Measurements from ENCODE around the gene FCGR3A. TPM values are rescaled to one million over a fixed set of nuclear protein-coding genes. Genes with fewer than 3 reads are reported as not detected.
"Not testable (repeated sequence)": the region's sequence is repeated elsewhere in the genome, so short reads cannot be mapped to it uniquely, and the experiment has no call there.

The FCGR3A gene
- total RNA-seq, 1 donor from 2014 or later = not detected

DNA sequence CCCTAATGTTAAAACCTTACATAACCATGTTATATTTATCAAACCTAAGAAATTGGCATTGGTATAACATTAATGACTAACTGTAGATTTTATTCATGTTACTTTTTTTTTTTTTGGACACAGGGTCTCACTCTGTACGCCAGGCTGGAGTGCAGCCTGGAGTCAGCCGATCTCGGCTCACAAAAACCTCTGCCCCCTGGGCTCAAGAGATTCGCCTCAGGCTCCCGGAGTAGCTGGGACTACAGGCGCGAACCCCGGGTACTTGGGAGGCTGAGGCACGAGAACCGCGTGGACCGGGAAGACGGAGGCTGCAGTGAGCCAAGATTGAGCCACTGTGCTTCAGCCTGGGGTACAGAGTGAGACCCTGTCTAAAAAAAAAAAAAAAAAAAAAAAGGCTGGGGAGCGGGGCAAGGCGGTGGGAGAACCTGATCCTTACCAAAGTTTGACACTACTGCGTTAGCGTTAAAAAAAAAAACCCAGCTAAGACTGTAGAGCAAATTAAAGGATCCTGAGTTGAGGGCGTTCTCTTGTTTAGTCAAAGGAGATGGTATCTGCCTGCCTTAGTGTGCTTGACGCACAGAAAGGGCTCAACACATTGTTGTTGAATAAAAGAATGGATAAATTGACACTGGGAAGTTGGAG lies 20.0 kb downstream of the FCGR3A start:
- not testable (repeated sequence) for DNase-seq

DNA sequence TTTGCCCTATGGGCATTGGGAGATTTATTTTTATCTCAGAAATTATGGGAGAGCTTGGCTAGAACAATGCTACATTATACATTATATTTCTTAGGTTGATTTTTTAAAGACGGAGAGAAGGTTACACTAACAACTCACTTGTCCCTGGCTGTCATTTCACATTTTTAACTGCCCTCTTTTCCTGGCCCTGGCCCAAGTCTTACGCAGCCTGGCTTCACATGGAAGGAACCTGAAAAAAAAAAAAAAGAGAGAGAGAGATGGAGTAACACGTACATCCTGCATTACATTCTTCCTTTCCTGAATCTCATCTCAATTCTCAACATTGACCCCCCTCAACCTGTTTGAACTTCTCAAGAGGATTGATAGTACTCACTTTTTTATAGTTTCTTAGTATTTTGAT lies 21.1 kb downstream of the FCGR3A start:
- DNase-seq = not testable (repeated sequence)

DNA sequence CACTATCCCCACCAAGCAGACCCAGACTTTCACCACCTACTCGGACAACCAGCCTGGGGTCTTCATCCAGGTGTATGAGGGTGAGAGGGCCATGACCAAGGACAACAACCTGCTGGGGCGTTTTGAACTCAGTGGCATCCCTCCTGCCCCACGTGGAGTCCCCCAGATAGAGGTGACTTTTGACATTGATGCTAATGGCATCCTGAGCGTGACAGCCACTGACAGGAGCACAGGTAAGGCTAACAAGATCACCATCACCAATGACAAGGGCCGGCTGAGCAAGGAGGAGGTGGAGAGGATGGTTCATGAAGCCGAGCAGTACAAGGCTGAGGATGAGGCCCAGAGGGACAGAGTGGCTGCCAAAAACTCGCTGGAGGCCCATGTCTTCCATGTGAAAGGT lies 23.7 kb downstream of the FCGR3A start:
- DNase-seq = not testable (repeated sequence)

DNA sequence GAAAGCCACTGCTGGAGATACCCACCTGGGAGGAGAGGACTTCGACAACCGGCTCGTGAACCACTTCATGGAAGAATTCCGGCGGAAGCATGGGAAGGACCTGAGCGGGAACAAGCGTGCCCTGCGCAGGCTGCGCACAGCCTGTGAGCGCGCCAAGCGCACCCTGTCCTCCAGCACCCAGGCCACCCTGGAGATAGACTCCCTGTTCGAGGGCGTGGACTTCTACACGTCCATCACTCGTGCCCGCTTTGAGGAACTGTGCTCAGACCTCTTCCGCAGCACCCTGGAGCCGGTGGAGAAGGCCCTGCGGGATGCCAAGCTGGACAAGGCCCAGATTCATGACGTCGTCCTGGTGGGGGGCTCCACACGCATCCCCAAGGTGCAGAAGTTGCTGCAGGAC lies 24.3 kb downstream of the FCGR3A start:
- DNase-seq = not testable (repeated sequence)

DNA sequence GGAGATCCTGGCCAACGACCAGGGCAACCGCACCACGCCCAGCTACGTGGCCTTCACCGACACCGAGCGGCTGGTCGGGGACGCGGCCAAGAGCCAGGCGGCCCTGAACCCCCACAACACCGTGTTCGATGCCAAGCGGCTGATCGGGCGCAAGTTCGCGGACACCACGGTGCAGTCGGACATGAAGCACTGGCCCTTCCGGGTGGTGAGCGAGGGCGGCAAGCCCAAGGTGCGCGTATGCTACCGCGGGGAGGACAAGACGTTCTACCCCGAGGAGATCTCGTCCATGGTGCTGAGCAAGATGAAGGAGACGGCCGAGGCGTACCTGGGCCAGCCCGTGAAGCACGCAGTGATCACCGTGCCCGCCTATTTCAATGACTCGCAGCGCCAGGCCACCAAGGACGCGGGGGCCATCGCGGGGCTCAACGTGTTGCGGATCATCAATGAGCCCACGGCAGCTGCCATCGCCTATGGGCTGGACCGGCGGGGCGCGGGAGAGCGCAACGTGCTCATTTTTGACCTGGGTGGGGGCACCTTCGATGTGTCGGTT lies 24.8 kb downstream of the FCGR3A start:
- DNase-seq = not testable (repeated sequence)

DNA sequence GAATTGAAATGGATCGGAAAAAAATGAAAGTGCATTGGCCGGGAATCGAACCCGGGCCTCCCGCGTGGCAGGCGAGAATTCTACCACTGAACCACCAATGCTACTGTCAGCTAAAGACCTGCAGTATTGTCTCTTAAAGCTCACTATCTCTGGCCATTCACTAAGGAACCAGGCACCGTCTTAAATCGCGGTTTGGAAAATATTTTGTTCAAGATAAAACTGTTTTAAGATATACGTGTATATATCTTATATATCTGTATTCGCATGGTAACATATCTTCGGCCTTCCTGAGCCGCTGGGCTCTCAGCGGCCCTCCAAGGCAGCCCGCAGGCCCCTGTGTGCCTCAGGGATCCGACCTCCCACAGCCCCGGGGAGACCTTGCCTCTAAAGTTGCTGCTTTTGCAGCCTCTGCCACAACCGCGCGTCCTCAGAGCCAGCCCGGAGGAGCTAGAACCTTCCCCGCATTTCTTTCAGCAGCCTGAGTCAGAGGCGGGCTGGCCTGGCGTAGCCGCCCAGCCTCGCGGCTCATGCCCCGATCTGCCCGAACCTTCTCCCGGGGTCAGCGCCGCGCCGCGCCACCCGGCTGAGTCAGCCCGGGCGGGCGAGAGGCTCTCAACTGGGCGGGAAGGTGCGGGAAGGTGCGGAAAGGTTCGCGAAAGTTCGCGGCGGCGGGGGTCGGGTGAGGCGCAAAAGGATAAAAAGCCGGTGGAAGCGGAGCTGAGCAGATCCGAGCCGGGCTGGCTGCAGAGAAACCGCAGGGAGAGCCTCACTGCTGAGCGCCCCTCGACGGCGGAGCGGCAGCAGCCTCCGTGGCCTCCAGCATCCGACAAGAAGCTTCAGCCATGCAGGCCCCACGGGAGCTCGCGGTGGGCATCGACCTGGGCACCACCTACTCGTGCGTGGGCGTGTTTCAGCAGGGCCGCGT lies 25.5 kb downstream of the FCGR3A start, which contains the start of gene HSPA6:
Gene HSPA6 (plus strand): TSS at position 724 of the 925 bp plus-strand sequence. CDS start 119 bp downstream, at position 843.
- peak; percentile 86 for DNase-seq

DNA sequence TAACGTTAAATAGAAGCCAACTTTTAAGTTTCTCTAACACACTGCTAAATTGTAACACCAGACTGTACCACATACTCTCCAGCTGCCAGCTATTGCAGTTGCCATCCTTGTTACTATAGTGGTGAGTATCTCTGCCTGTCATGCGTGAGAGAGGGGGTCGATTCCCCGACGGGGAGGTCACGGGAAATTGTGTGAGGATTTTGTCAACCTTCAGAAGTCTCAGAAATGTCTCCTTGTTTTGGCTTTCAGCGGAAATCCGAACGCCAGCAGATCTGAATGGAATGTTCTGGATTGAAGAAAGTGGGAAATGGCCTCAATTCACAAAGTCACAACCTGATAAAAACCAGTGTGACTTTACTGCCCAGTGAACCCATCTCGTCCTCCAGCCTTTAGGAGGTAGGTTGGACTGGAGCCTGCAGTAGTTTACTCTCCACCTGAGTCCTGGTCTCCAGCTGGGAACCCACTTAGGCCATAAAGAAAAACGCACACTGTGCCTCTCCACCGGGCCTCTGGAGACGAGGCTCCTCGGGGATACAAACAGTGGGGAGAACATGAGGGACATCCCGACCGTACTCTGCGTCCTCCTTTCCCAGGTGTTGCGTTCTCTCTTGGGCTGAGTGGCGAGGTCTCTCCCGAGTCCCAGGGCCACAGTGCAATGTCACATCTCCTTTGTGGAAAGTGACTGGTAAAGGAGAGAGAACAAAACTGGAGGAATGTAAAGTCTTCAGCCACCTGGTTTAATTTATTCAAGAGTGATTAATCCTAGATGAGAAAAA lies 26.4 kb downstream of the FCGR3A start:
- DNase-seq = not testable (repeated sequence)

DNA sequence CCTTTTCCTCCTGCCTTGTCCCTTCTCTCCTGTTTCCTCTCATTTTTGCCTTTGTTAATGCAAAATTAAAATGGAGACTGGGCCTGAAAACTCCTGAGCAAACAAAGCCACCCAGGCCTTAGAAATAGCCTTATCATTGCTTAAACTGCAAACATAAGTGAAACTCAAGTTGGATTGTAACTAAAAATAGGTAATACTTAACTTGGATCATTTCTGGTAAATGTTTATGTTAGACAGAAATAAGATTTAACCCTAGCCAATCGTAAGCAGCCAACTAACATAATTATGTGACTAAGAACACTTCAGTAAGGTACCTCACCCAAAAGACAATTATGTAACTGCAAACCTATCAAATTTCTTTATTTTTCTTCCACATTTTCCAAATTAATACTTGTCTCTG lies 35.7 kb downstream of the FCGR3A start:
- not testable (repeated sequence) for DNase-seq

DNA sequence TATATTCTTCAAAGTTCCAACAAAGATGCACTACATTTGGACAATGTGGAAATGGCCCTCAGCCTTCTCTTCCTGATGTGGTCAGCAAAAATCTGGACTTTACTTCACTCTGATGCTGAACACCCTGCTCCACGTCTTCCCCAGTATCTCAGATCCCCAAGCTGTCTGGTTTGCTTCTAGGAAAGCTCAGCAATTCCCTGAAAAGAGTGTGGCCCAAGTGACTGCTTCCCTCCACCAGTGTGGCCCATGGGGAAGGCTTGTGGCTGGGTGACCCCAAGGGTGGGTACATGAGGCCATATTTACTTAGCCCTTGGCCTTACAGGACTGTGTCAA lies 36.2 kb downstream of the FCGR3A start:
- DNase-seq = not testable (repeated sequence)

DNA sequence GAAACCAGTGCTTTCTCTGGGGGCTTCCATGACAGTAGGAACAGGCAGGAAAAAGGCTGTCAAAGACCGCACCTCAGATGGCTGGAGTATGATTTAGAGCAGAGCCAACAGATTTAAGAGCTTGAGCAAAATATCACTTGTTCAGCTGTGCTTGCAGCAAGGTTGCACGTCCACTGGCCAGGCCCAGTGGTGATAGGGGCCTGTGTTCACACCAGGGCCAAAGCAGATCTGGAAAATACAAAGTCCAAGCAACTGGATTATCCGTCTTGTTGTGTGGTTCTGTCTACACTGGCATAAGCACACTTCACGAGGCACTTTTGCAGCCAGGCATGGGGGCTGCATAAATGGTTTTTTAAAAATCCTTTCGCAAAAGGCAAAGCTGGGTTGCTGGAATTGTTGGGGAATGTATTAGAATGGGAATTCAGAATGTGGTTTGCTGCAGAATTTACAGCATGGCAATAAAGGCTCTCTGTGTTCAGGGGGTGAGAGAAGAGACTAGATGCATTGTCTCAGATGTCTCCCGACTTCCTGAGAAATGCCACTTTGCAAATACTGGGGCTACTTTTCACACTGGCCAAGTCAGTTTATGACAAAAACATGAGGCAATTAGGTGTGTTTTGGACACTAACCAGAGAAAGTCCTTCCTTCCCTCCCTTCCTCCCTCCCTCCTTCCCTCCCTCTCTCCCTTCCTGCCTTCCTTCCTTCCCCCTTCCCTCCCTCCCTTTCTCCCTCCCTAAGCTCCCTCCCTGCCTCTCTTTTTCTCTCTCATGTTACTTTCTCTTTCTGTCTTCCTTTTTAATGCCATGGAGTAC lies 36.8 kb downstream of the FCGR3A start:
- DNase-seq = not testable (repeated sequence)

DNA sequence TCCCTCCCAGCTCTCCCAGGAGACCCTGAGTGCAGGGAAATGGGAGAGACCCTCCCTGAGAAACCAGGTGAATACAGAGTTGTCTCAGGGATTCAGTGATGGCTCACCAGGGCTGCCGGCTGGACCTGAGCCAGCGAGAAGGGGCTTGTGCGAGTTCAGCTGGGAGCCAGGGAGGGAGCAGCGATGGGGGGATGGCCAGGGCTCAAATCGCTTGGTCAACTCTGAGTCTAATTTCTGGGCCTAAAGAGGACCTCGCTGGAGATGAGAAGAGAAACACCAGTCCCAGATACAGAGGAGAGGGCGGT lies 37.9 kb downstream of the FCGR3A start:
- DNase-seq = no peak

DNA sequence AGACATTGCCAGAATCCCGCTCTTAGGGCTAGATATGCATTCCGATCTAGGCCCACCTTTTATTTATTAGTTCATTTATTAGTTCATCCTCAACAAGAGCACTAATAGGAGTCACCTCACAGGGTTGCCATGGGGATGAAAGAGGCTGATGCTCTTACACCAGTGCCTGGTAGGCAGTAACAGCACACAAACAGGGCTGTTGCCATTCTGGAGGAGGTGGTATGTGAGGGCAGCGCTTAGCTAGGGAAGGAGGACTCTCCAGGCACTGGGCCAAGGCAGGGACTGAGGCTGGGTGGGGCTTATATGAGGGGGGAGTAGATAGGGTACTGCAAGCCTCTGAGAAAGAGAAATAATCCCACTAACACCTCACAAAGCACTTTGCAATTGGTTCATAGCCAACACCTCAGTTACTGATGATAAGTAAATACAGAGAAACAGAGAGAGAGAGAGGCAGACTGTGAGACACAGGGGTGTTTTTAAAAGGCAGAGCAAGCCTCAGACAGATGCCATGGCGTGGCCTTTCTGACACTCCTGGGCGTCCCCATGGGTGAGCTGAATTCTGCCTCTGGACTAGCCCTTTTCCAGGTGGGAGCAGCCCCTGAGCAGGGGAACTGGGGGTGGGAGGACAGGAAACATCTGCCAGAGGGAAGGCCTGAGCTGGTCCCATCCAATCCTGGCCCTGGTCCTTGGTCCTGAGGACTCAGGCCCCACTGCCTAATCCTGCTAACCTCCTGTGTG lies 38.4 kb downstream of the FCGR3A start:
- no peak for DNase-seq

DNA sequence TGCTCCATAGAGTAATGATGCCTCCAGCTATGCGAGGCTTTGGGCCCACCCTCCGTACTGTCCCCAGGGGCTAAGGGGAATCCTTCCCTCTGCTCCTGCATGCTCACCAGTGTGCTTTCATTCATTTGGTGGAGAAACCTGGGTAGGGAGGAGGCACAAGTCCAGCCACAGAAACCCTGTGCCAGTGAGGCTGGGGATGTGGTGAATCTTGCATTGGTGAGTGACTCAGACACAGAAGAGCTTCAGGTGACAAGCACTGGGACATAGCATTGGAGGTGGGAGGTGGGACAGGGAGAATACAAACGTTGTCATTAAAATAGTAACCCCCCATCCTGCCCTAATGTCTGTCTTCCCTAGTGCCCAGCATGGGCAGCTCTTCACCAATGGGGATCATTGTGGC lies 39.1 kb downstream of the FCGR3A start:
- DNase-seq = no peak

DNA sequence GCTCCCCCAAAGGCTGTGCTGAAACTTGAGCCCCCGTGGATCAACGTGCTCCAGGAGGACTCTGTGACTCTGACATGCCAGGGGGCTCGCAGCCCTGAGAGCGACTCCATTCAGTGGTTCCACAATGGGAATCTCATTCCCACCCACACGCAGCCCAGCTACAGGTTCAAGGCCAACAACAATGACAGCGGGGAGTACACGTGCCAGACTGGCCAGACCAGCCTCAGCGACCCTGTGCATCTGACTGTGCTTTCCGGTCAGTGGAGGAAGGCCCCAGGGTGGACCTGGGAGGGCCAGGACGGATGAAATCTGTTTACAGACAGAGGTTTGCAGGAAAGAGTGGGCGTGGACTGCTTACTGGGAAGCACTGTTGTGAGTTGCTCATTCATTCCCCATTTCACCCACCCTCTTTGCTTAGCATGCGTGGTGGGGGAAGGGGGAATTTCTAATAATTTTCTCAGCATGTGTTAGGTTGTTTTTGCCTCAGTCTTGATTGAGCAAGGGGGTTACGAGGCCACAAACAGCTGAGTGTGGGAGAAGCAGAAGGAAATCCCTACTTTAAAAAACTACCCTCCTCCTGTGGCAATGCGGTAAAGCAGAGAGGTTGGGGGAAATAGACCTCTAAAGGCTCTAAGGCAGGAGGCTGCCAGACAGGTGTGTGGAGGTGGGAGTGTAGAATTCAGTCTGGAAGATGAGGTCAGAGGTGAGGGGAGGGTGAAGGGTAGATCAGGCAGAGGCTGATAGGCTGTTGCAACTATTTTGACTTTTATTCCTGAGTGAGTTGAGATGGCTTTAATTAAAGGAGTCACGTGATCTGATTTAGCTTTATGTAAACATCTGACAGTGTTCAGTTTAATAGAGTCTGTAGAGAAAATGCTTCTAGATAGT lies 43.0 kb downstream of the FCGR3A start:
- DNase-seq = peak; percentile 49

DNA sequence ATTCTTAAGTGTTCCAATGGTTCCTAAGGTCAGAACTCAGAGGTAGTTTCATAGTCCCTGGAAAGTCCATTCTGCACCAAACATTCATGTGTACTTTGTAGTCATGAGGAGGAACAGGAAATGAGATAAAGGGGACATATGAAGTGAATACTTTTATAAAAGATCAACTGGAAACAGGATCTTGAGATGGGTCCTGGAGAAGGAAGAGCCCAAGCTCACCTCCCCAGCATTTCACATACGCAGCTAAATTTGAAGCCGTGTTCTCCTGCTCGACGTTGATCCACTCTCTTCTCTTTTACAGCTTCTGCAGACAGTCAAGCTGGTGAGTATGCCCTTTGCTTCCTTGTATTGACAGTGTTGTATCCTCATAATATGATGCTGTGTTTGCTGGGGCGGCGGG lies 43.9 kb downstream of the FCGR3A start:
- DNase-seq = no peak

DNA sequence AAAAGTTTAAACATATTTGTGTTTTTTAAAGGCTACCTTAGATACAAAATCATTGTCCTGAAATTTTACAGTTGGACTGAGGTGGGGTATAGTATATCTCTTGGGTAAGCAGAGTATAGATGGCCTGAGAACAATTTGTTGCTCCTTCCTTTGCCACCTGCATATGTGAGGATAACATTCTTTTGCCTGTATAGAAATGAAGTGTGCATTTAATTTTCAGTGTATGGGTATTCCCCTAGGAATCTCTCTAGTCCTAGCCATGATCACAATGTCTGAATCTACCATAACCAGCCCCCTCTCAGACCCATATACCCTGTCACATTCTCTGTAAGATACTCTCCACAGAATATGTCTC lies 46.2 kb downstream of the FCGR3A start:
- DNase-seq = no peak

DNA sequence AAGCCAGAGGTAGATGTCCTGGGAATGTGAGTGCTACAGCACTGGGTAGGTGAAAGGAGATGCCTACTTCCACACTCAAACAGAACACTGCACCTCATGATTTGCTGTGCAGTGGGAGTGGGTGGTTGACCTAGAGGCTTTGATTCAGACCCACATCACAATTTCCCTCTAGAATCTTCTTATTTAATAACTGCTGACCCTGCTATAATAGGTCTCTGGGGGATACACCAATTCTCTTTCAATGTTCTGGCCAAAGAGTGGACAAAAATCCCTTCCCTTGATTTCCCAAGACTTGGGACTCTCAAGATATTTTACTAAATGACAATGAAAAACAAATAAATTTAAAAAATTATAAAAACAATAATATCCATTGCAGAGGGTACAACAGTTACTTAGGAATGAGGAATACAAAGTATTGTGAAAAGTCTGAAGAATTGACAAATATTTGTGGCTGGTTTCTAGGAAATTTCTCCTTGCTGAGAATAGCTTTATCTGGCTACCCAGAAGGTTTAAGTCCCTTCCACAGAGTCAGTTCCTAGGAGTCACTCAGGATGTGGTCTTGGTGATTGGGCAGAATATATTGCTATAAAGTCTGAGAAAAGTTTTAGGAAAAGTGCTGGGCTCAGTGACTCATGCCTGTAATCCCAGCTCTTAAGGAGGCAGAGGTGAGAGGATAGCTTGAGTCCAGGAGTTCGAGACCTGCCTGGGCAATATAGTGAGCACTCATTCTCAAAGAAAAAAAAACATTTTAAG lies 46.8 kb downstream of the FCGR3A start:
- no peak for DNase-seq

DNA sequence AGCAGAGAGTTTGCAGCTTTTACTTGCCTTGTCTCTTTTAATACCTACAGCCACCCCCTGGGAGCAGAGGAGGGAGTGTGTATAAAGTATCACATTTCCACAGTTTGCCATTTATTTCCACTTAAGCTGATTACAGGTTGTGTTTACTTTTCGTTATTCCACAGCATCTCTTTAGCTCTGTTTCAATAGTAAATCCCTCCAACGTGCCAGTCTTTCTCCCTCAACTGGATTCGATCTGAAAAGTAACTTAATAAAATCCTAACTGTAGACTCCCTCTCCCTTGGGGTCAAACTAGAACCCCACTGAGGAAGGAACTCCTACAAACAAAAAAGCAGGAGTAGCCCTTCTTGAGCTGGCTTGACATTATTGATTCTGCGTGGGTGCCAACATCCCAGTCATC lies 47.4 kb downstream of the FCGR3A start:
- DNase-seq = no peak

DNA sequence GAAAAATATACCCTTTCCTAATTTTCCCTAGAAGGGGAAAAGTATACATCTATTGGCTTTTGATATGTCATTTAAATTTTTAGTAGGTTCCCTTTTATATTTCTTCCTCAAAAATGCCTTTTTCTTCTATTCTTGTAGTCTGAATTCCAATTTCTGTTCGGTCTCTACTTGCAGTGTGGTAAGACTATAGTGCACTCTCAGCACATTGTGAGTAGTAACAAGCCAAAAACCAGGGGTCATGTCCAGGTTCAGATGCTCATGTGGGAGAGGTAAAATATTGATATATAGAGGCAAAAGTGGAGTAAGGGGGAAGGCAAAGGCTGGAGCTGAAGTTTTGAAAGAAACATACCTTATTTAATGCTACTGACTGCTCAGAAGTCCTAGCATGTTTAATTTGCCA lies 48.4 kb downstream of the FCGR3A start:
- no peak for DNase-seq
